G401 (cell line): ENCODE data around the gene CACNA2D4. TPM values are rescaled to one million over a fixed set of nuclear protein-coding genes. Genes with fewer than 3 reads are reported as not detected.

Experiments
- total RNA-seq: library from RNA; depleted of rRNA; stranded (reverse); fragments of >200 nt; shearing (Covaris generic); gene quantifications from 2 replicates; pipeline ENCODE4 v1.2.3, GENCODE V29; 2014; rRNA removed

CACNA2D4 gene
- total RNA-seq, 1 experiment from 2014 or later: not detected

Other genes starting within 250 kb of the CACNA2D4 start
- gene ADIPOR2, start 227.6 kb downstream of the CACNA2D4 start, total RNA-seq: 36.2 and 46.7 TPM in 2 replicates
- not detected in 2 replicates for gene LRTM2, start 98.1 kb downstream of the CACNA2D4 start, total RNA-seq
- 17.4 and 20.6 TPM in 2 replicates for gene DCP1B, start 85.8 kb upstream of the CACNA2D4 start, total RNA-seq
- 1.7 and 2.8 TPM in 2 replicates for gene CACNA1C, start 134.3 kb upstream of the CACNA2D4 start, total RNA-seq